ENCODE measurements around the gene KRT82.

DNA sequence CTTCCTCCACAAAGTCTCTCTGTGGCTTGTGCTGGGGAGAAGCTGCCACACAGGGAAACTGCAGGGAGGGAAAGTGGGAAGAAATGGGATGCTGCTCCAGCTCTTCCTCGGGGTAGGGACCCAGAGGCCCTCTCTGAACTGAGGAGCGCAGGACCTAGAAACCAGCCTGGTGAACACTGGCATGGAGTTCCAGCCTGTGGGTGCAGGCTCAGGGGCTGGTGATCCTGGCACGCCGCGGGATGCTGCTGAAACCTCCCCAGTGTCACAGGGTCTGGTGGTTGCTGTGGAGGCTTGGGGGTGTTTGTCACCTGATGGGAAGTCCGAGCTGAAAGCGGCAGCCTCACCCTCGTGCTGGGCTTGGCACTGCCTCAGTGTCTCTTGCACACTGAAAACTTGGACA is 33.3 kb upstream of the KRT82 start:
- TF ChIP-seq, protein P1, sequence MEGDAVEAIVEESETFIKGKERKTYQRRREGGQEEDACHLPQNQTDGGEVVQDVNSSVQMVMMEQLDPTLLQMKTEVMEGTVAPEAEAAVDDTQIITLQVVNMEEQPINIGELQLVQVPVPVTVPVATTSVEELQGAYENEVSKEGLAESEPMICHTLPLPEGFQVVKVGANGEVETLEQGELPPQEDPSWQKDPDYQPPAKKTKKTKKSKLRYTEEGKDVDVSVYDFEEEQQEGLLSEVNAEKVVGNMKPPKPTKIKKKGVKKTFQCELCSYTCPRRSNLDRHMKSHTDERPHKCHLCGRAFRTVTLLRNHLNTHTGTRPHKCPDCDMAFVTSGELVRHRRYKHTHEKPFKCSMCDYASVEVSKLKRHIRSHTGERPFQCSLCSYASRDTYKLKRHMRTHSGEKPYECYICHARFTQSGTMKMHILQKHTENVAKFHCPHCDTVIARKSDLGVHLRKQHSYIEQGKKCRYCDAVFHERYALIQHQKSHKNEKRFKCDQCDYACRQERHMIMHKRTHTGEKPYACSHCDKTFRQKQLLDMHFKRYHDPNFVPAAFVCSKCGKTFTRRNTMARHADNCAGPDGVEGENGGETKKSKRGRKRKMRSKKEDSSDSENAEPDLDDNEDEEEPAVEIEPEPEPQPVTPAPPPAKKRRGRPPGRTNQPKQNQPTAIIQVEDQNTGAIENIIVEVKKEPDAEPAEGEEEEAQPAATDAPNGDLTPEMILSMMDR (conservative IDR thresholded peaks at IDR 0.05; ENCODE audit: low read length), result no peak
- TF ChIP-seq EZH2phosphoT487 (IDR thresholded peaks at IDR 0.05; ENCODE audit: borderline replicate concordance, low read depth, low read length), result no peak
